ENCODE data around the gene NBEAL2. TPM values are rescaled to one million over a fixed set of nuclear protein-coding genes. Genes with fewer than 3 reads are reported as not detected.
"Not testable (repeated sequence)": the region's sequence is repeated elsewhere in the genome, so short reads cannot be mapped to it uniquely, and the experiment has no call there.

Gene NBEAL2
- total RNA-seq, 1 experiment from 2014 or later = 4.8 TPM

DNA sequence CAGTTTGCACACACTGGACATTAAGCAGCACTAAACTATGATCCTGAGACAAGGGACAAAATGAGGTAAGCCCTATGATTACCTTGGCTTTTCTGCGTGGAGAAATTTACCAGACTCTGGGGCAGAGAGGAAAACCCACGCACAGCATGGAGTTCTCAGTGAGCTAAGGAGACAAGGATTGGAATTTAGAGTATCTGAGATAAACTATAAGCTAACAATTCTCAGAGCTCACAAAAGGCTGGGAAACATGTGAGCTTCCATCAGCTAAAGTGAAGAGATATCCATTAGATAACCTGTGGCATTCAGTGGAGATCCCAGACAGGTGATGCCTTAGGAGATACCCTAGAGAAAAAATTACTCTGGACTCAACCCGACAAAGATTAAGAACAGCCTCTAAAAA is 48.7 kb downstream of the NBEAL2 start:
- no peak for DNase-seq
- H3K36me3 ChIP-seq = 0 out of 2 replicates have a peak, but pooled peaks cover 2% of the 10 kb centered on the region
- H3K4me3 ChIP-seq = no peak overlapping the region
- no peaks in the 10 kb centered on the region for H3K27me3 ChIP-seq
- no peaks in the 10 kb centered on the region for H3K9me3 ChIP-seq

DNA sequence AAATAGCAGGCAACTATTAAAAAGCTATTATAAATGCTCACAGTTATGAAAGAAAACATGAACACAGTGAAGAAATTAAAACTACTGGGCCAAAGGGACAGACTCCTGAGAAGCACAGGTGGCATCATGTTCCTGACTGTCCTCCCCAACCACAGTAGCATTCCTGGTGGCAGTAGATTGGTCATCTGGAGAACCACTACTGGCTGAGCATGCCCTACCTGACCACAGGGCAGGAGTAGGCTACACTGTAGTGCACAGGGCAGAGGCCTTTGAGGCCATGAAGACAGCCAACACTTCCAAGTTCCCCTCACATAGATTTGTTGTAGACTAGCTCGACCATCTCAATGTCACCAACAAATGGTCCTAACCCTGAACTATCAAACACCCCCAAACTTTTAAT is 49.2 kb downstream of the NBEAL2 start:
- no peak overlapping the region for H3K4me3 ChIP-seq
- 0 out of 2 replicates have a peak, but pooled peaks cover 2% of the 10 kb centered on the region for H3K36me3 ChIP-seq
- DNase-seq = no peak
- no peaks in the 10 kb centered on the region for H3K27me3 ChIP-seq
- no peaks in the 10 kb centered on the region for H3K9me3 ChIP-seq

DNA sequence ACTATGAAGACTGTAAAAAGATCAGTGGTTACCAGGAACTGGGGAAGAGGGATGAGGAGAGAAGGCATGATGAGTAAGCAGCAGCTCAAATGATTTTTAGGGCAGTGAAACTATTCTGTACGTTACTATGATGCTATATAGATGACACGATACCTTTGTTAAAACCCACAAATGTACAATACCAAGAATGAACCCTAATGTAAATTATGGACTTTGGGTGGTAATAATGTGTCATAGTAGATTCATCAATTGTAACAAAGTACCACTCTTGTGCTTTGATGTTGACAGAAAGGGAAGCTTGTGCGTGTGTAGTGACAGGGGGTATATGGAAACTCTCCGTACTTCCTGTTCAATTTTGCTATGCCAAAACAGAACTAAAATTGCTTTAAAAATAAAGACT is 51.6 kb downstream of the NBEAL2 start:
- peaks cover 11% of the 10 kb centered on the region; the same call in 1 of the 2 replicates for H3K36me3 ChIP-seq
- not testable (repeated sequence) for H3K27me3 ChIP-seq, H3K4me3 ChIP-seq, H3K9me3 ChIP-seq, DNase-seq

DNA sequence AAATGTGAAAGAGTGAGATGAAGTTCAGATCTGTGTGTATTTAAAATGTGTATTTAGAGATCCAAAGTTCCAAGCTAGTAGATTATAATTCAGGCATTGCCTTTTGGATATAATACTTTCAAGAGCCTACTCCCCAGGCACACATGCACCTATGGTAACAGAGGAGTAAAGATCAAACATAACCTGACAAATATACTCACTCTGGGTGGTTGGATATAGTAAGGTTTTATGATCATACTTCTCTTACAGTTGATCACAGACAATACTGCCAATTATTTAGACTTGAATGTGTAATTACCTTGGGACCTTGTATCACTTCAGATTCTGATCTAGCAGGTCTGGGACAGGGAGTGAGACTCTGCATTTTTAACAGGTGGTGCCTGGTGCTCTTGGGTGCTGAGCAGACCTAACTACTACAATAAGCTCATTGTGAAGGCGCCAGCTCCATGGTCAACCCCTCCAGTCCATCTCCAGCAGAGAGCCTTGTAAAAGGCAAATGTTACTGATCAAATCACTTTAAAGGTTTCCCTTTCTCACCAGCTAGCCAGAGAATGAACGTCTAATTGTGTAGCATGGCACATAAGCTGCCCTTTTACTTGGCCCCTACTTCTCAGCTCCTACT is 55.5 kb downstream of the NBEAL2 start:
- peaks cover 18% of the 10 kb centered on the region for H3K36me3 ChIP-seq
- no peak overlapping the region for H3K4me3 ChIP-seq
- no peaks in the 10 kb centered on the region for H3K9me3 ChIP-seq
- H3K27me3 ChIP-seq = no peaks in the 10 kb centered on the region
- no peak for DNase-seq

DNA sequence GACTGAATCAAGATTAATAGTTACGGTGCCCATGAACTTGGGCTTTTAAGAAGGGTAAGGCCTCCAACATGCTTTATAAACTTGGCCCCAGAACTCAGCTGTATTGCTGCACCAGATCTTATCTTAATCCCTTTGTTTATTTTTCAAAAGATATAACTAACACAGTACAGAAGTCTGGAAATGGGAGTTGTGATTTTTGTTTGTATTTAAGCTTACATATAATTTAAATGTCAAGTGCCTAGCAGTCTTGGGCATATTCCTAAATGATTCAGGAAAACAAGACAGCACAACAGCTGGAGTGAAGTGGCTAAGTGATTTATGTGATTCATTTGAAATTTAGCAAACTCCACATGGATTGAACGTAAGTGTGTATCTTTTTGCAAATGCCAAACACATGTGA is 56.2 kb downstream of the NBEAL2 start:
- Histone ChIP-seq H3K36me3 (peaks cover 18% of the 10 kb centered on the region), H3K27me3 (no peaks in the 10 kb centered on the region), H3K9me3 (no peaks in the 10 kb centered on the region), H3K4me3 (no peak overlapping the region)
- DNase-seq = no peak

DNA sequence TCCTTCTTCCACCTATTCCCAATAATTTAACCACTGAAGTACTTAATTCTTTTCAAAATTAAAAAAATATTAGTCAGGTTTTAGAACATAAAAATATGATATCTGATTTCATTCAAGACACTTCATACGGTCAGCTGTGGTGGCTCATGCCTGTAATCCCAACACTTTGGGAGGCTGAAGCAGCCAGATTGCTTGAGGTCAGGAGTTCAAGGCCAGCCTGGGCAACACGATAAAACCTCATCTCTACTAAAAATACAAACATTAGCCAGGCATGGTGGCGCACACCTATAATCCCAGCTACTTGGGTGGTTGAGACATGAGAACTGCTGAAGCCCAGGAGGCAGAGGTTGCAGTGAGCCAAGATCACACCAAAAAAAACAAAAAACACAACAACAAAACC is 56.7 kb downstream of the NBEAL2 start:
- H3K4me3 ChIP-seq = no peak overlapping the region
- DNase-seq = no peak
- peaks cover 20% of the 10 kb centered on the region for H3K36me3 ChIP-seq
- no peaks in the 10 kb centered on the region for H3K9me3 ChIP-seq
- no peaks in the 10 kb centered on the region for H3K27me3 ChIP-seq

DNA sequence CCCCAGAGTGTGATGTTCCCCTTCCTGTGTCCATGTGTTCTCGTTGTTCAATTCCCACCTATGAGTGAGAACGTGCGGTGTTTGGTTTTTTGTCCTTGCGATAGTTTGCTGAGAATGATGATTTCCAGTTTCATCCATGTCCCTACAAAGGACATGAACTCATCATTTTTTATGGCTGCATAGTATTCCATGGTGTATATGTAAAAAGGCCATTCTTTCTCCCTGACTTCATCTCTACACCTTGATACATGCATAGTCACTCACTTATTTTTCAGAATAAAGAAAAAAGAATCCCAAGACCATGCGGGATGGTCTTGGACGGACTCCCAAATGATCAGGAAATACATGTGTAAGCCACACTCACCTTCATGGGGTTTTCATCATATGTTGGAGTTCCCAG is 57.8 kb downstream of the NBEAL2 start:
- not testable (repeated sequence) for H3K27me3 ChIP-seq, H3K9me3 ChIP-seq, H3K4me3 ChIP-seq, DNase-seq
- peaks cover 23% of the 10 kb centered on the region for H3K36me3 ChIP-seq

DNA sequence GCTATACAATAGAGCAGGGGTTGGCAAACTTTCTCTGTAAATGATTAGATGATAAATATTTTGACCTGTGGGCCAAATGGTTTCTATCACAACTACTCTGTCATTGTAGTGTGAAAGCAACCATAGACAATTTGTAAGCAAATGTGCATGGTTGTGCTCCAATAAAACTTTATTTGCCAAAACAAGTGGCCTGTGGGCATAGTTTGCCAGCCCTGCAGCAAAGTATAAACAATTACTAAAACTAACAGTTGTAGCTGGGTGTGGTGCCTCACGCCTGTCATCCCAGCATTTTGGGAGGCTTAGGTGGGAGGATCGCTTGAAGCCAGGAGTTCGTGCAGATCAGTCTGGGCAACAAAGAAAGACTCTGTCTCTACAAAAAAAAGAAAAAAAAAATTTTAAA is 61.6 kb downstream of the NBEAL2 start:
- Histone ChIP-seq H3K4me3 (no peak overlapping the region), H3K27me3 (no peaks in the 10 kb centered on the region), H3K36me3 (peaks cover 24% of the 10 kb centered on the region), H3K9me3 (no peaks in the 10 kb centered on the region)
- no peak for DNase-seq

DNA sequence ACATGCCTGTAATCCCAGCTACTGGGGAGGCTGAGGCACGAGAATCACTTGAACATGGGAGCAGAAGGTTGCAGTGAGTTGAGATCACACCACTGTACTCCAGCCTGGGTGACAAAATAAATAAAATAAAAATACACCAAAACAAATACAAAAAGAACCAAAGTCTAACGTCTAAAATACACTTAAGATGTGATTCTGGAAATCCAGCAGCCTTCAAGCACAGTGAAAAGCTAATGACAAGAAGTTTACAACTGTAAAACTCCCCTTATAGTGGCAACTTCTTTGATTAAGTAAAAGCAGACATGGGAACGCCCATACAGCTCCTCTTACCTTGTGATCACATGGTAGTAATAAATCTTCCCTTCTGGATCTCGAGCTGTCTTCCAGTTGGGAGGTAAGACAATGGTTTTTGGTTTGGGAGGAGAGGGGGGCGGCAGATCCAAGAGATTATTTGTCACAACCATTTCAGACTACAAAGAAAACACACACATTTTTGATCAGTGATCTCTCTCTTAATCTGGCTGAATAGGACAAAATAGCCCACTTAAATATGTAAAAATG is 62.8 kb downstream of the NBEAL2 start:
- H3K27me3 ChIP-seq = no peaks in the 10 kb centered on the region
- no peaks in the 10 kb centered on the region for H3K9me3 ChIP-seq
- H3K36me3 ChIP-seq = peaks cover 23% of the 10 kb centered on the region
- no peak for DNase-seq
- no peak overlapping the region for H3K4me3 ChIP-seq

DNA sequence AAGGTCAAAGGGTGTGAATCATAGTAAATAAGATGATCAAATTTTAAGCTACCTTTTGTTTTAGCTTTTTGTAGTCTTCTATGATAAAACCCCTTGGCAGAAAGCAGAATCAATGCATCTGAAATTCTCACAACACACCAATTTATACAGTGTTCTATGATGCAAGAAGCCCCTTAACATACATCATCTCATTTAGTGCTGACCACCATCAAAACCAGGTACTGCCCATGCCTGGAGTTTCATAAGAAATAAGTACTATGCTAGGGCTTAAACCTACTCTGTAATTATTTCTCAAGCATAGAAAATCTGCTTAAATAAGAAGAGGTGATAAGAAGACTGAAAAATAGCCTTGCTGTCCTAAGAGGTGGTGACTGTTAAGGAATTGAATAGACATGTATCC is 67.6 kb downstream of the NBEAL2 start:
- H3K27me3 ChIP-seq = no peaks in the 10 kb centered on the region

DNA sequence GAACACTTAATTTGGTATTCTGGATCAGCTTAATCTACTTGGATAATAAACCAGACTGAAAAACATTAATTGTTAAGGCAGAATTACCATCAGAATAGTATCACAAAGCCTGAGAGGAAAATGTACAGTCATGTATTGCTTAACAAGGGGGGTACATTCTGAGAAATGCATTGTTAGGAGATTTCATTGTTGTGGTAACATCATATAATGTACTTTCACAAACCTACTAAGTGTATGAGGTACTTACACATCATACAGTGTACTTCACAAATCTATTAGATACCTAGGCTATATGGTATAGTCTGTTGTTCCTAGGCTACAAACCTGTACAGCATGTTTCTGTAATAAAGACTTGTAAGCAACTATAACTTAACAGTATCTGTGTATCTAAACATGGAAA is 68.2 kb downstream of the NBEAL2 start:
- Histone ChIP-seq H3K4me3 (no peak overlapping the region), H3K9me3 (no peaks in the 10 kb centered on the region), H3K27me3 (no peaks in the 10 kb centered on the region), H3K36me3 (peaks cover 11% of the 10 kb centered on the region)
- DNase-seq = no peak

More for the DNA sequence above, 67.6 kb downstream of the NBEAL2 start:
- peaks cover 11% of the 10 kb centered on the region for H3K36me3 ChIP-seq
- H3K9me3 ChIP-seq = no peaks in the 10 kb centered on the region
- no peak overlapping the region for H3K4me3 ChIP-seq
- DNase-seq = no peak

DNA sequence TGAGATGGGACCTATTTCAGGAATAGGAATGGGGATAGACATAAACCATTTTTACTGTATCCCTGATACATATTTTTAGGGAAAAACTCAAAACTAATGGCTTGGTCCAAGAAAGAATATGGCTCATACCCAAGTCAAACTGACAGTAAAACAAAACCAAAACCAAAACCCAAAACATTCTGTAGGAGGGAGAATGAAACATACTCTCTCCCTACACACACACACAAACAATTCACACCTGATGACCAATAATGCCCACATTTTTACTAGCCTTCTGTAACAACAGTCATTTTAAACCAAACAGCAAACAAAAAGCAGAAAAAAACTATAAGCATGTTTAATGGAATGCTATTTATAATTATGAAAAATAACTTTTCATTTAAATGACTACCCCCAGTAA is 74.9 kb downstream of the NBEAL2 start:
- H3K36me3 ChIP-seq = peaks cover 5% of the 10 kb centered on the region
- H3K27me3 ChIP-seq = no peaks in the 10 kb centered on the region
- H3K9me3 ChIP-seq = no peaks in the 10 kb centered on the region
- H3K4me3 ChIP-seq = no peak overlapping the region
- no peak for DNase-seq

DNA sequence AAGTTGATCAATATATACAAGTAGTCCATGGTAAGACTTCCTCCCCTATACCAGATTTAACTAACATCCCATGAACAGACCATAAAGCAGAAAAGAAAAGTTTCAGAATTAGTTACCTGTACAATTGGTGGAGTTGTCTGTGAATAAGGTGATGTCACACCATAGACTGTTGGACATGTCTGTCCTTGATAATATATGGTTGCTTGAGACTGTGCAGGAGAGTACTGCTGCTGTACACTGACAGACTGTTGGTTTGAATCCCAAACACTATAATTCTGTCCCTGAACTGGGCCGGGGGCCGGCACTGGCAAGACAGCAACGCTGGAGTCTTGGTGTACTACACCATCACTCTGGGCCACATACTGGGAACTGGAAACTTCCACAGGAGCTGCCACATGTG is 77.2 kb downstream of the NBEAL2 start:
- Histone ChIP-seq H3K9me3 (no peaks in the 10 kb centered on the region), H3K27me3 (no peaks in the 10 kb centered on the region), H3K4me3 (no peak overlapping the region), H3K36me3 (peaks cover 5% of the 10 kb centered on the region)
- no peak for DNase-seq

DNA sequence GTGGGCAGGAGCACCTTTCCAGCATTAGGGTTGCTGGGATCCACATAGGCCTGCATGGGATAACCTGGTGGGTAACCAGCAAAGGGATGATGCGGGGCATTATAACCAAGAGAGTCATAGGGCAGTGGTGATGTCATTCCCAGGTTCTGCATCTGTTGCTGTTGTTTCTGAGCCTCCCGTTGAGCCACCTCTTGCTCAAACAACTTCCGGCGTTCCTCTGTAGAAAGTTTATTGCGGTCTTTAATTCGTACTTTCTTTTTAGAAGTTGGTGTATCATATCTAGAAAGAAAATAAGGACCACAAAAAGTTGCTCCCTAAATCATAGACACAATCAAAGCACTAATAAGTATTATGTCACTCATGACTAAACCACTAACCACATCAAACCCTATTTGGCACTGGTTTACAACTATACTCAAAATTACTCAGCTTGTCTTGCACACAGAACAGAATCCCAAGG is 77.8 kb downstream of the NBEAL2 start:
- Histone ChIP-seq H3K27me3 (no peaks in the 10 kb centered on the region), H3K4me3 (no peak overlapping the region), H3K36me3 (peaks cover 5% of the 10 kb centered on the region), H3K9me3 (no peaks in the 10 kb centered on the region)
- DNase-seq = no peak

Other genes with a start within 250 kb of the NBEAL2 start
- not detected in 2 replicates for gene MYL3, start 116.2 kb upstream of the NBEAL2 start, total RNA-seq (2014; rRNA removed; shearing (Covaris generic); ENCODE audit: low replicate concordance)
- not detected in 2 replicates for gene PTH1R, start 101.9 kb upstream of the NBEAL2 start, total RNA-seq (2014; rRNA removed; shearing (Covaris generic); ENCODE audit: low replicate concordance)
- 12.0 and 13.7 TPM in 2 replicates for gene CCDC12, start 2.9 kb upstream of the NBEAL2 start, total RNA-seq (2014; rRNA removed; shearing (Covaris generic); ENCODE audit: low replicate concordance)
- gene SETD2, start 184.4 kb downstream of the NBEAL2 start, total RNA-seq (2014; rRNA removed; shearing (Covaris generic); ENCODE audit: low replicate concordance) = 8.1 and 13.0 TPM in 2 replicates

All from MG63 (cell line).